ENCODE data around the gene EHBP1.

DNA sequence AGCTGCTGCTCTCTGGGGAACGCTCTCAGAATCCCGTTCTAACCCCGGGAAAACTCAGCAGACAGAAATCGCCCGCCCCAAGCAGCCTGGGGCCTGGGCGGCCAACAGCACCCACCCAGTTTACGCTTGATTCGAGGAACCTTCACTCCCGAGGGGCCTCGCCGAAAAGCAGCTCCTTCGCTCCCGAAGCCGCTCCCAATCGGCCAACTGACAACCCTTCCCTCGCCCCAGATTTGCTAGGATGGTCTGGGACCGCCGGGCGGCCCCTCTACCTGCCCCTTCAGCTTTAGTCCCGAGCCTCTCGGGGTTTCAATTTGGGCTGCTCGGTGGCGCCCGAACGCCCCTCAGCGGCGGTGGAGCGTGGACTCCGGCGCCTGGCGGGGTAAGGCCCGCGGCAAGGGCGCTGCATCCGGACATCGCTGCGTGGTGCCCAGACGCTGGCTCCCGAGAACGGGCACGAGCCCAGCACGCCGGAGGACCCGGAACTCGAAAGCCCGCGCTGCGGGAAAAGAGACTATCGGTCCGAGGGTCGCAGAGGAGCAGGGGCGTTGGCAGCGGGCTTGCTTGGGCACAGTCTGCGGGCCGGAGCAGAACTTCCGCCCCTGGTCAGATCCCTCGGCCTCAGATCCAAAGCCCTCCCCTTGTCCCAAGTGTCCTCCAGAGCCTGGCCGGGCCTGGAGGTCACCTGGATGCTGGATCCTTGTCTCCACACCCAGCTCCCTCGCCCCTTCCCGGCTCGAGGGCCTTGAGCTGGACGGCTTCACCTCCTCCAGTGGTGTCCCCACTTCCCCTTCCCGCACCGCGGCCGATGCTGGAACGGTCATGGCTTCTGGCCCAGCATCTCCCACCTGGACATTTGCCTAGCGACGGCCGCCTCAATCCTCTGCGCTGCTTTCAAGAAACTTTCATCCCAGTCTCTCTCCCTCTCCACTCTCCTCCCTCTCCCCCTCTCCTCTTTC, 342.1 kb downstream of the EHBP1 start:
- TF ChIP-seq, protein P1, sequence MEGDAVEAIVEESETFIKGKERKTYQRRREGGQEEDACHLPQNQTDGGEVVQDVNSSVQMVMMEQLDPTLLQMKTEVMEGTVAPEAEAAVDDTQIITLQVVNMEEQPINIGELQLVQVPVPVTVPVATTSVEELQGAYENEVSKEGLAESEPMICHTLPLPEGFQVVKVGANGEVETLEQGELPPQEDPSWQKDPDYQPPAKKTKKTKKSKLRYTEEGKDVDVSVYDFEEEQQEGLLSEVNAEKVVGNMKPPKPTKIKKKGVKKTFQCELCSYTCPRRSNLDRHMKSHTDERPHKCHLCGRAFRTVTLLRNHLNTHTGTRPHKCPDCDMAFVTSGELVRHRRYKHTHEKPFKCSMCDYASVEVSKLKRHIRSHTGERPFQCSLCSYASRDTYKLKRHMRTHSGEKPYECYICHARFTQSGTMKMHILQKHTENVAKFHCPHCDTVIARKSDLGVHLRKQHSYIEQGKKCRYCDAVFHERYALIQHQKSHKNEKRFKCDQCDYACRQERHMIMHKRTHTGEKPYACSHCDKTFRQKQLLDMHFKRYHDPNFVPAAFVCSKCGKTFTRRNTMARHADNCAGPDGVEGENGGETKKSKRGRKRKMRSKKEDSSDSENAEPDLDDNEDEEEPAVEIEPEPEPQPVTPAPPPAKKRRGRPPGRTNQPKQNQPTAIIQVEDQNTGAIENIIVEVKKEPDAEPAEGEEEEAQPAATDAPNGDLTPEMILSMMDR (IDR thresholded peaks at IDR 0.05; ENCODE audit: extremely low read depth in 1 of 2, insufficient read depth in 1 of 2, low read depth in 1 of 2, low read length in 2 of 2) = no peak
- TF ChIP-seq POLR2AphosphoS5 (IDR thresholded peaks at IDR 0.05; ENCODE audit: insufficient read depth, low read depth, low read length) (no peak), POLR2A (IDR thresholded peaks at IDR 0.05; ENCODE audit: low read depth, low read length) (no peak), EZH2 (IDR thresholded peaks at IDR 0.05; ENCODE audit: borderline replicate concordance, low read depth, low read length, severe bottlenecking) (no peak), JUN (IDR thresholded peaks at IDR 0.05; ENCODE audit: borderline replicate concordance, insufficient read depth, insufficient read length, low read depth) (no peak)
